HepG2 (cell line): ENCODE results near the gene GTF2F1. TPM values are rescaled to one million over a fixed set of nuclear protein-coding genes. Genes with fewer than 3 reads are reported as not detected.
A peak's percentile ranks its signal among the peaks of the same experiment; 100 is the strongest.

Source experiments
- ARNT ChIP-seq: fragments of 450-650 bp; IDR thresholded peaks from 2 replicates; pipeline ENCODE4 v1.6.1; 2017
- ASH2L ChIP-seq: fragments of 300-600, 200-600 bp; sonication (generic); IDR thresholded peaks from 2 replicates; pipeline ENCODE4 v1.7.0; 2017; ENCODE audit warnings: low read depth, mild to moderate bottlenecking, moderate library complexity, mixed read lengths, low read length; ENCODE audit not compliant: insufficient read length
- BRCA1 ChIP-seq: sonication (generic); formaldehyde crosslinking; IDR thresholded peaks from 2 replicates; pipeline ENCODE4 v1.4.0; 2020; ENCODE audit warnings: missing genetic modification reagents
- GATAD1 ChIP-seq: IDR thresholded peaks from 2 replicates; pipeline ENCODE4 v1.6.1; 2016; ENCODE audit warnings: missing genetic modification reagents, missing compliant biosample characterization
- GATAD2A ChIP-seq: IDR thresholded peaks from 2 replicates; pipeline ENCODE4 v1.6.1; 2016
- JUNB ChIP-seq: sonication (generic); formaldehyde crosslinking; IDR thresholded peaks from 2 replicates; pipeline ENCODE4 v1.8.0; 2022; ENCODE audit warnings: missing genetic modification reagents, mild to moderate bottlenecking, borderline replicate concordance
- KDM4B ChIP-seq: sonication (generic); formaldehyde crosslinking; IDR thresholded peaks from 2 replicates; pipeline ENCODE4 v1.4.0; 2020; ENCODE audit warnings: missing genetic modification reagents
- KLF11 ChIP-seq: IDR thresholded peaks from 2 replicates; pipeline ENCODE4 v1.6.1; 2016; ENCODE audit warnings: missing compliant biosample characterization
- NFE2L2 ChIP-seq: fragments of 150-350 bp; IDR thresholded peaks from 2 replicates; pipeline ENCODE4 v1.6.1; 2014; ENCODE audit warnings: low read length
- NKX3-1 ChIP-seq: sonication (generic); formaldehyde crosslinking; IDR thresholded peaks from 2 replicates; pipeline ENCODE4 v1.5.0; 2020; ENCODE audit warnings: missing genetic modification reagents
- PITX1 ChIP-seq: sonication (generic); formaldehyde crosslinking; IDR thresholded peaks from 2 replicates; pipeline ENCODE4 v1.5.1; 2020; ENCODE audit warnings: mild to moderate bottlenecking, missing genetic modification reagents
- SMAD3 ChIP-seq: sonication (generic); formaldehyde crosslinking; IDR thresholded peaks from 2 replicates; pipeline ENCODE4 v1.4.0; 2020; ENCODE audit warnings: missing genetic modification reagents
- STAG1 ChIP-seq: sonication (generic); formaldehyde crosslinking; IDR thresholded peaks from 2 replicates; pipeline ENCODE4 v1.4.0; 2020; ENCODE audit warnings: missing genetic modification reagents
- ZNF20 ChIP-seq: sonication (generic); formaldehyde crosslinking; IDR thresholded peaks from 2 replicates; pipeline ENCODE4 v1.4.0; 2020; ENCODE audit warnings: mild to moderate bottlenecking, moderate library complexity, missing genetic modification reagents
- ZNF333 ChIP-seq: sonication (generic); formaldehyde crosslinking; IDR thresholded peaks from 2 replicates; pipeline ENCODE4 v1.4.0; 2020; ENCODE audit warnings: mild to moderate bottlenecking, missing genetic modification reagents, borderline replicate concordance
- ZNF569 ChIP-seq: sonication (generic); formaldehyde crosslinking; IDR thresholded peaks from 2 replicates; pipeline ENCODE4 v1.5.0; 2020; ENCODE audit warnings: mild to moderate bottlenecking, missing genetic modification reagents, moderate library complexity, borderline replicate concordance
- ZNF607 ChIP-seq: sonication (generic); formaldehyde crosslinking; IDR thresholded peaks from 2 replicates; pipeline ENCODE4 v1.5.1; 2020; ENCODE audit warnings: missing genetic modification reagents, mild to moderate bottlenecking, borderline replicate concordance
- ZNF772 ChIP-seq: sonication (generic); formaldehyde crosslinking; IDR thresholded peaks from 2 replicates; pipeline ENCODE4 v1.5.0; 2020; ENCODE audit warnings: mild to moderate bottlenecking, missing genetic modification reagents
- ZNF776 ChIP-seq: sonication (generic); formaldehyde crosslinking; IDR thresholded peaks from 2 replicates; pipeline ENCODE4 v1.4.0; 2020; ENCODE audit warnings: mild to moderate bottlenecking, missing genetic modification reagents
- ZNF878 ChIP-seq: sonication (generic); formaldehyde crosslinking; IDR thresholded peaks from 2 replicates; pipeline ENCODE4 v1.8.1; 2023; ENCODE audit warnings: mild to moderate bottlenecking, missing genetic modification reagents, moderate library complexity
- ZSCAN30 ChIP-seq: sonication (generic); formaldehyde crosslinking; IDR thresholded peaks from 2 replicates; pipeline ENCODE4 v1.5.0; 2020; ENCODE audit warnings: mild to moderate bottlenecking, missing genetic modification reagents
- ZZZ3 ChIP-seq: sonication (generic); formaldehyde crosslinking; IDR thresholded peaks from 2 replicates; pipeline ENCODE4 v1.4.0; 2020; ENCODE audit warnings: missing genetic modification reagents, mild to moderate bottlenecking, borderline replicate concordance
- polyA plus RNA-seq, 8 experiments: library from polyadenylated mRNA; depleted of rRNA in 3 of 8; stranded (reverse) in 7 of 8; unstranded in 1 of 8; fragments of >200 nt; fragmentation: Illumina TruSeq in 4 of 8; extraction: Trizol in 4 of 8; gene quantifications; 2 replicates each; pipeline versions ENCODE4 v1.2.1 to v1.2.3, GENCODE V29; 2011 to 2016; ENCODE audit warnings: low read depth in 4 of 8, missing spikeins in 1 of 8, mixed read lengths in 1 of 8; ENCODE audit not compliant: insufficient read depth in 1 of 8
- total RNA-seq, 5 experiments: library from RNA; depleted of rRNA; stranded (reverse); fragments of >200 nt; fragmentation: Illumina TruSeq; extraction: Trizol; gene quantifications; 2 replicates each; pipeline ENCODE4 v1.2.3, GENCODE V29; 2016; ENCODE audit warnings: low read depth in 1 of 5
- TF ChIP-seq, protein P1 (sequence below): IDR thresholded peaks from 2 replicates; pipeline ENCODE4 v1.6.1; 2016; ENCODE audit warnings: control low read depth
- TF ChIP-seq, protein P2 (sequence below): sonication (generic); formaldehyde crosslinking; IDR thresholded peaks from 2 replicates; pipeline ENCODE4 v1.4.0; 2020; ENCODE audit warnings: missing genetic modification reagents; ENCODE audit errors: not compliant biosample characterization
- TF ChIP-seq, protein P3 (sequence below): sonication (generic); formaldehyde crosslinking; IDR thresholded peaks from 2 replicates; pipeline ENCODE4 v1.5.1; 2020; ENCODE audit warnings: mild to moderate bottlenecking, missing genetic modification reagents
- TF ChIP-seq, protein P4 (sequence below): sonication (generic); formaldehyde crosslinking; conservative IDR thresholded peaks from 2 replicates; pipeline ENCODE4 v1.8.1; 2023; ENCODE audit warnings: missing genetic modification reagents

Gene GTF2F1
- total and polyA plus RNA-seq, 2 of the 13 experiments (the other 11 are each of a cell fraction or from before 2014, with no cell fraction given), result 27.8 to 34.1 TPM

DNA sequence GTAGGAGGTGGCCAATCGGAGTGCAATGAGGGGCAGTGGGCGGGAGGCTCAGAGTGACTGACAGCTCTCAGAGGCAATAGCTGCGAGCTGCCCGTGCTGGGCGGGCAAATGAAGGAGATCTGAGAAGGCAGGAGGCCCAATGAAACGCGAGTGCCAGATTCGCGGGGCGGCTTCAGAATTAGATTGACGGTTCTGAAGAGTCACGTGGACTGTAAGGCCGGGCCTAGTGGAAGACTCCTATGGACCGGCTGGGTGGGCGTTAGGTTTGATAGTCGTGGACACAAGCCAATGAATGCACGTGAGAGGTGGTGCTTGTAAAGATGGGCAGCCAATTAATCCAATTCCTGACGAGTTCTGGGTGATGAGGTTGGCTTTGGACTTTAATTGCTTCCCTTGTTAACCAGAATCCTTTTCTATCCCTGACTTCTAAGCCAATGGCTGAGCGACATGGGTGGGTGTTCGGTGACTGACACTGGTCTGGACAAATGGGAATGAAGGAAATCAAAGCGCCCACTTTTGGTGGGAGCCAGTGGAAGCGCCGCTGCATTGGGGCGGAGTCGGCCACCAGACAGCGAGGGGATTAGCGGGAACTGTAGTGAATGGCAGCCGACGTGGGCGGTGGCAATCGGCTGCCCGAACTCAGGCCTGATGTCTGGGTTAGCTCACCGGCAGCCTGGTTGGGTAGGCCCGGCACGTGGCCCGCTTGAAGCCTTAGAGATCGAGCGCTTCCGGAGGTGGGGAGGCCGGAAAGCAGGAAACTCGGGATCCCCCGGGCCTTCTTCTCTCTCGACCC is 32.2 kb upstream of the GTF2F1 start (continued):
- TF ChIP-seq, protein P1, sequence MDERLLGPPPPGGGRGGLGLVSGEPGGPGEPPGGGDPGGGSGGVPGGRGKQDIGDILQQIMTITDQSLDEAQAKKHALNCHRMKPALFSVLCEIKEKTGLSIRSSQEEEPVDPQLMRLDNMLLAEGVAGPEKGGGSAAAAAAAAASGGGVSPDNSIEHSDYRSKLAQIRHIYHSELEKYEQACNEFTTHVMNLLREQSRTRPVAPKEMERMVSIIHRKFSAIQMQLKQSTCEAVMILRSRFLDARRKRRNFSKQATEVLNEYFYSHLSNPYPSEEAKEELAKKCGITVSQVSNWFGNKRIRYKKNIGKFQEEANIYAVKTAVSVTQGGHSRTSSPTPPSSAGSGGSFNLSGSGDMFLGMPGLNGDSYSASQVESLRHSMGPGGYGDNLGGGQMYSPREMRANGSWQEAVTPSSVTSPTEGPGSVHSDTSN, result peak; percentile 96
- TF ChIP-seq GATAD1 (no peak), ZNF333 (CRISPR knock-in tag) (no peak), SMAD3 (CRISPR knock-in tag) (0 out of 2 replicates have a peak, but pooled peaks have one; percentile 25), KDM4B (CRISPR knock-in tag) (no peak), ZZZ3 (no peak), ZNF569 (CRISPR knock-in tag) (no peak), BRCA1 (CRISPR knock-in tag) (no peak), ZNF776 (CRISPR knock-in tag) (no peak), NFE2L2 (no peak), ASH2L (no peak), ZNF607 (peak; percentile 51; the same call in 1 of the 2 replicates), STAG1 (CRISPR knock-in tag) (no peak), ZNF878 (CRISPR knock-in tag) (no peak), ZNF772 (0 out of 2 replicates have a peak, but pooled peaks have one; percentile 63), PITX1 (CRISPR knock-in tag) (peak; percentile 61; the same call in 1 of the 2 replicates), ZSCAN30 (CRISPR knock-in tag) (no peak), JUNB (no peak), NKX3-1 (CRISPR knock-in tag) (no peak), KLF11 (CRISPR knock-in tag) (no peak), GATAD2A (no peak), ZNF20 (CRISPR knock-in tag) (no peak), ARNT (no peak)
- TF ChIP-seq, protein P2, sequence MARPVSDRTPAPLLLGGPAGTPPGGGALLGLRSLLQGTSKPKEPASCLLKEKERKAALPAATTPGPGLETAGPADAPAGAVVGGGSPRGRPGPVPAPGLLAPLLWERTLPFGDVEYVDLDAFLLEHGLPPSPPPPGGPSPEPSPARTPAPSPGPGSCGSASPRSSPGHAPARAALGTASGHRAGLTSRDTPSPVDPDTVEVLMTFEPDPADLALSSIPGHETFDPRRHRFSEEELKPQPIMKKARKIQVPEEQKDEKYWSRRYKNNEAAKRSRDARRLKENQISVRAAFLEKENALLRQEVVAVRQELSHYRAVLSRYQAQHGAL (CRISPR knock-in tag), result no peak
- TF ChIP-seq, protein P3, sequence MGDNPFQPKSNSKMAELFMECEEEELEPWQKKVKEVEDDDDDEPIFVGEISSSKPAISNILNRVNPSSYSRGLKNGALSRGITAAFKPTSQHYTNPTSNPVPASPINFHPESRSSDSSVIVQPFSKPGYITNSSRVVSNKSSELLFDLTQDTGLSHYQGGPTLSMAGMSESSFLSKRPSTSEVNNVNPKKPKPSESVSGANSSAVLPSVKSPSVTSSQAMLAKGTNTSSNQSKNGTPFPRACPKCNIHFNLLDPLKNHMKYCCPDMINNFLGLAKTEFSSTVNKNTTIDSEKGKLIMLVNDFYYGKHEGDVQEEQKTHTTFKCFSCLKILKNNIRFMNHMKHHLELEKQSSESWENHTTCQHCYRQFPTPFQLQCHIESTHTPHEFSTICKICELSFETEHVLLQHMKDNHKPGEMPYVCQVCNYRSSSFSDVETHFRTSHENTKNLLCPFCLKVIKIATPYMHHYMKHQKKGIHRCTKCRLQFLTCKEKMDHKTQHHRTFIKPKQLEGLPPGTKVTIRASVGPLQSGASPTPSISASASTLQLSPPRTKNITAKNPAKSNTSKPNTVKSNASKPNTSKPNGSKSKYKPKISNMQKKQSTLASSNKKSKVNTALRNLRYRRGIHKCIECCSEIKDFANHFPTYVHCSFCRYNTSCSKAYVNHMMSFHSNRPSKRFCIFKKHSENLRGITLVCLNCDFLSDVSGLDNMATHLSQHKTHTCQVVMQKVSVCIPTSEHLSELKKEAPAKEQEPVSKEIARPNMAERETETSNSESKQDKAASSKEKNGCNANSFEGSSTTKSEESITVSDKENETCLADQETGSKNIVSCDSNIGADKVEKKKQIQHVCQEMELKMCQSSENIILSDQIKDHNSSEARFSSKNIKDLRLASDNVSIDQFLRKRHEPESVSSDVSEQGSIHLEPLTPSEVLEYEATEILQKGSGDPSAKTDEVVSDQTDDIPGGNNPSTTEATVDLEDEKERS (CRISPR knock-in tag), result no peak
- TF ChIP-seq, protein P4, sequence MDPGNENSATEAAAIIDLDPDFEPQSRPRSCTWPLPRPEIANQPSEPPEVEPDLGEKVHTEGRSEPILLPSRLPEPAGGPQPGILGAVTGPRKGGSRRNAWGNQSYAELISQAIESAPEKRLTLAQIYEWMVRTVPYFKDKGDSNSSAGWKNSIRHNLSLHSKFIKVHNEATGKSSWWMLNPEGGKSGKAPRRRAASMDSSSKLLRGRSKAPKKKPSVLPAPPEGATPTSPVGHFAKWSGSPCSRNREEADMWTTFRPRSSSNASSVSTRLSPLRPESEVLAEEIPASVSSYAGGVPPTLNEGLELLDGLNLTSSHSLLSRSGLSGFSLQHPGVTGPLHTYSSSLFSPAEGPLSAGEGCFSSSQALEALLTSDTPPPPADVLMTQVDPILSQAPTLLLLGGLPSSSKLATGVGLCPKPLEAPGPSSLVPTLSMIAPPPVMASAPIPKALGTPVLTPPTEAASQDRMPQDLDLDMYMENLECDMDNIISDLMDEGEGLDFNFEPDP (CRISPR knock-in tag), result no peak
